Measurements from ENCODE around the gene DOCK4. TPM values are rescaled to one million over a fixed set of nuclear protein-coding genes. Genes with fewer than 3 reads are reported as not detected.

DOCK4 gene
- total and polyA plus RNA-seq, 2 donors from 2014 or later = 3.2 to 38.9 TPM

GRCh38 chr7:112176241-112176640 is 30.0 kb downstream of the DOCK4 start:
- Histone ChIP-seq H3K4me3 (ENCODE audit: low read length in 3 of 3) (no peak overlapping the region), H3K36me3 (ENCODE audit: control insufficient read depth in 2 of 3, insufficient read depth in 3 of 3, low read length in 3 of 3) (no peaks in the 10 kb centered on the region), H3K27ac (ENCODE audit: low read depth in 2 of 2, low read length in 2 of 2) (no peak overlapping the region), H3K9ac (ENCODE audit: low read length in 3 of 3) (no peak overlapping the region), H3K9me3 (ENCODE audit: control insufficient read depth in 2 of 3, insufficient read depth in 1 of 3, low read length in 3 of 3) (no peaks in the 10 kb centered on the region), H3K4me1 (ENCODE audit: control insufficient read depth in 2 of 3, insufficient read depth in 2 of 3, low read depth in 1 of 3, low read length in 3 of 3) (no peaks in the 10 kb centered on the region), H3K27me3 (ENCODE audit: control insufficient read depth, insufficient read depth, low read length) (no peaks in the 10 kb centered on the region)
- no peak for DNase-seq
- no peak for TF ChIP-seq CTCF (IDR thresholded peaks at IDR 0.05; ENCODE audit: borderline replicate concordance, extremely low read depth, insufficient read depth)
- intact Hi-C loops (cut with DNase I) = no loop called here
- FAIRE-seq = no peak

DNA sequence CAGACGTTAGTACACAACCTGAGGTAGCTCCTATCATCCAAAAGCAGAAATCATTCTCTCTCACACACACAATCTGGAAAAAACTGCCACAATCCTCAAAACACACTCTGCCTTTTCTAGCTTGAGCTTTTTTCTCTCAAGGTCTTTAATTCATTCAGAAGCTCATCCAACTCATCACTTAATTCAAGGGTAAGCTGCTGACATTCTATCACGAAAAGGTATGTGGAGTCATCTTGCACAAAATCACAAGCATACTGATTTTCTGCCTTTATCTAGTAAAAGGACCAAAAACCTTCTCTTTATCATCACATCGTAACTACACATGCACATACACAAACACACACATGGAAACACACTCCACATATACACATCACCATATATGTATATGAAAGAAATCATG is 32.0 kb downstream of the DOCK4 start:
- no peak overlapping the region for H3K9ac ChIP-seq (ENCODE audit: low read length in 3 of 3)
- intact Hi-C loops (cut with DNase I) = no loop called here
- H3K9me3 ChIP-seq (ENCODE audit: control insufficient read depth in 2 of 3, insufficient read depth in 1 of 3, low read length in 3 of 3) = no peaks in the 10 kb centered on the region
- no peaks in the 10 kb centered on the region for H3K36me3 ChIP-seq (ENCODE audit: control insufficient read depth in 2 of 3, insufficient read depth in 3 of 3, low read length in 3 of 3)
- no peak overlapping the region for H3K4me3 ChIP-seq (ENCODE audit: low read length in 3 of 3)
- no peak for TF ChIP-seq CTCF (IDR thresholded peaks at IDR 0.05; ENCODE audit: borderline replicate concordance, extremely low read depth, insufficient read depth)
- H3K27me3 ChIP-seq (ENCODE audit: control insufficient read depth, insufficient read depth, low read length) = no peaks in the 10 kb centered on the region
- H3K4me1 ChIP-seq (ENCODE audit: control insufficient read depth in 2 of 3, insufficient read depth in 2 of 3, low read depth in 1 of 3, low read length in 3 of 3) = no peaks in the 10 kb centered on the region
- FAIRE-seq (no peak), DNase-seq (no peak)
- H3K27ac ChIP-seq (ENCODE audit: low read depth in 2 of 2, low read length in 2 of 2) = no peak overlapping the region

GRCh38 chr7:112173568-112173905 is 32.7 kb downstream of the DOCK4 start:
- TF ChIP-seq CTCF (IDR thresholded peaks at IDR 0.05; ENCODE audit: borderline replicate concordance, extremely low read depth, insufficient read depth) = no peak
- H3K27me3 ChIP-seq (ENCODE audit: control insufficient read depth, insufficient read depth, low read length) = no peaks in the 10 kb centered on the region
- H3K4me1 ChIP-seq (ENCODE audit: control insufficient read depth in 2 of 3, insufficient read depth in 2 of 3, low read depth in 1 of 3, low read length in 3 of 3) = no peaks in the 10 kb centered on the region
- H3K27ac ChIP-seq (ENCODE audit: low read depth in 2 of 2, low read length in 2 of 2) = no peak overlapping the region
- no peak for DNase-seq
- intact Hi-C loops (cut with DNase I) = no loop called here
- no peak for FAIRE-seq
- no peaks in the 10 kb centered on the region for H3K9me3 ChIP-seq (ENCODE audit: control insufficient read depth in 2 of 3, insufficient read depth in 1 of 3, low read length in 3 of 3)
- no peak overlapping the region for H3K9ac ChIP-seq (ENCODE audit: low read length in 3 of 3)
- no peak overlapping the region for H3K4me3 ChIP-seq (ENCODE audit: low read length in 3 of 3)
- no peaks in the 10 kb centered on the region for H3K36me3 ChIP-seq (ENCODE audit: control insufficient read depth in 2 of 3, insufficient read depth in 3 of 3, low read length in 3 of 3)

- no peak for FAIRE-seq
- H3K9me3 ChIP-seq (ENCODE audit: control insufficient read depth in 2 of 3, insufficient read depth in 1 of 3, low read length in 3 of 3) = no peaks in the 10 kb centered on the region
- peak overlapping the region in 1 of 2 donors; percentile 8 for H3K27ac ChIP-seq (ENCODE audit: low read depth in 2 of 2, low read length in 2 of 2)
These were observed 33.2 kb downstream of the DOCK4 start for GRCh38 chr7:112172870-112173567.

More at GRCh38 chr7:112172870-112173567, 33.2 kb downstream of the DOCK4 start:
- no peak for TF ChIP-seq CTCF (IDR thresholded peaks at IDR 0.05; ENCODE audit: borderline replicate concordance, extremely low read depth, insufficient read depth)
- Histone ChIP-seq H3K4me3 (ENCODE audit: low read length in 3 of 3) (no peak overlapping the region), H3K4me1 (ENCODE audit: control insufficient read depth in 2 of 3, insufficient read depth in 2 of 3, low read depth in 1 of 3, low read length in 3 of 3) (no peaks in the 10 kb centered on the region), H3K9ac (ENCODE audit: low read length in 3 of 3) (no peak overlapping the region), H3K36me3 (ENCODE audit: control insufficient read depth in 2 of 3, insufficient read depth in 3 of 3, low read length in 3 of 3) (no peaks in the 10 kb centered on the region), H3K27me3 (ENCODE audit: control insufficient read depth, insufficient read depth, low read length) (no peaks in the 10 kb centered on the region)
- DNase-seq = peak in 2 of 5 donors; percentile 27 to 58
- intact Hi-C loops (cut with DNase I) = no loop called here

Measured in kidney (tissue), 14 donors.